PFSK-1 (cell line): ENCODE measurements around the gene CASTOR2.

ENCODE experiments used
- POLR2AphosphoS5 ChIP-seq: IDR thresholded peaks from 2 replicates; pipeline ENCODE4 v1.6.1; 2012; ENCODE audit warnings: low read depth, mild to moderate bottlenecking, control low read depth, low read length, moderate library complexity
- REST ChIP-seq, 2 experiments: IDR thresholded peaks; 2 replicates each; pipeline versions ENCODE4 v1.6.1 to v1.8.0; 2011 to 2012; ENCODE audit warnings: low read depth in 2 of 2, low read length in 2 of 2, control low read depth in 1 of 2, inconsistent platforms in 1 of 2, mild to moderate bottlenecking in 1 of 2, moderate library complexity in 1 of 2; ENCODE audit not compliant: insufficient read depth in 1 of 2
- SIN3A ChIP-seq: IDR thresholded peaks from 2 replicates; pipeline ENCODE4 v1.6.1; 2012; ENCODE audit warnings: mild to moderate bottlenecking, low read length, moderate library complexity, borderline replicate concordance; ENCODE audit not compliant: insufficient read depth
- TAF1 ChIP-seq: IDR thresholded peaks from 2 replicates; pipeline ENCODE4 v1.6.1; 2012; ENCODE audit warnings: low read length, control low read depth, borderline replicate concordance; ENCODE audit not compliant: insufficient read depth

- TF ChIP-seq POLR2AphosphoS5 (no peak), REST (IDR thresholded peaks at IDR 0.05; ENCODE audit: insufficient read depth in 1 of 2, low read depth in 2 of 2, low read length in 2 of 2) (no peak), SIN3A (no peak), TAF1 (no peak)
These were observed 100.3 kb downstream of the CASTOR2 start for GRCh38 chr7:75064801-75065200.
